Effector CD4-positive, alpha-beta T cell (primary cell): ENCODE data around the gene POLD4.

Experiments
- DNase-seq: peaks from one replicate; pipeline ENCODE4 v3.0.0-alpha.2; 2020

POLD4 gene

GRCh38 chr11:67387518-67387917 is 34.2 kb upstream of the POLD4 start:
- DNase-seq: no peak

DNA sequence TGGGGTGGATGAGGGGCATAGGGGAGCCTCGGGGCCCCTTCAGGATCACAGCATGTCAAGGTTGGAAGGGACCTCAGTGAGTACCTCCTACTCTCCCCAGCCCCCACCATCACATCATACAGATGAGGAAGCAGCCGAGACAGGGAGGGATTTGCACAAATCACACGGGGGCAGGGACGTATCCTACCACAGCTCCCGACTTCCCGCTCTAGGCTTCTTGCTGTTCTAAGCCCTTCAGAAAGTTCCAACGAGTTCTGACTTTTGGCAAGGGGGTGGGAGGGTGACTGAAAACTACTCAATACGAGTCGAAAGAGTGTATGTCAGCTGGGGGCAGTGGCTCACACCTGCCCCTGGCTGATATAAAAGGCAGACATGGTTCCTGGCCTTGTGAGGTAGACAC is 33.7 kb upstream of the POLD4 start:
- DNase-seq: no peak

GRCh38 chr11:67384851-67385366 is 31.6 kb upstream of the POLD4 start:
- DNase-seq: no peak

DNA sequence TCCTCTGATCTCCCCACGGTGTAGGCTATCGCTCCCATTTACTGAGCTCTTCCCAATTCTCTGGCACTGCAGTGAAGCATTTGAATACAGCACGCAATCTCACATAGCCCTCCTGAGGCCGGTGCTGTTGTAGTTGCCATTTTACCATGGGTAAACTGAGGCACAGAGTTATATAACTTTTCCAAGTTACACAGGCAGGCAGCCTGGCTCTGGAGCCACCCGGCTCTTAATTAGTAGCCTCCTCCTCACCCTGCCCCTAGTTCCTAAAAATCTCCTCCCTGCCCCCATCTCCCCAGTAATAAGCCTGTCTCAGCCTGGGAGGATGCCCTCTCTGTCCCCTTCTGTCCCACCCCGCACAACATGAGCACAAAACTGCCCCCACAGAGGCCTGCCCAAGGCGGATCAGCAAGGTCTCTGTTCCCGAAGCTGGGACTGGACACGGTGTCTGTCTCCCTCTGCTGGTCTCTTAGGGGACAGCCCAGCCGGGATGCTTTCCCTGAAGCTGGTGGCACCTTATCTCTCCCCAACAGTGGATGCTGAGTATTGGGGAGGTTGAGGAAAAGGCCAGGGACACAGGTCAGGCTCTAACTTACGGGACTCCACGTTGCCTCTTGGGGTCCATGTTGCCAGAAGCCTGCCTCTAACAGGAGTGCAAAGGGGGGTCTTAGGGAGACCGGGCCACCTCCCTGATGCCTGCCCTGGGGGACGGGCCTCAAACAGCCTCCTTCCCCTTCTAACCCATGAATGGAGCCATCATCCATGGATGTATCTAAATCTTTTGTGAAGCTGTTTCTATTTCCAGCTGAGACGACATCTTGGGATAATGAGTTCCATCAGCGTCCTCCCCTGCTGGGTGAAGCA is 29.2 kb upstream of the POLD4 start:
- DNase-seq: peak; percentile 82

DNA sequence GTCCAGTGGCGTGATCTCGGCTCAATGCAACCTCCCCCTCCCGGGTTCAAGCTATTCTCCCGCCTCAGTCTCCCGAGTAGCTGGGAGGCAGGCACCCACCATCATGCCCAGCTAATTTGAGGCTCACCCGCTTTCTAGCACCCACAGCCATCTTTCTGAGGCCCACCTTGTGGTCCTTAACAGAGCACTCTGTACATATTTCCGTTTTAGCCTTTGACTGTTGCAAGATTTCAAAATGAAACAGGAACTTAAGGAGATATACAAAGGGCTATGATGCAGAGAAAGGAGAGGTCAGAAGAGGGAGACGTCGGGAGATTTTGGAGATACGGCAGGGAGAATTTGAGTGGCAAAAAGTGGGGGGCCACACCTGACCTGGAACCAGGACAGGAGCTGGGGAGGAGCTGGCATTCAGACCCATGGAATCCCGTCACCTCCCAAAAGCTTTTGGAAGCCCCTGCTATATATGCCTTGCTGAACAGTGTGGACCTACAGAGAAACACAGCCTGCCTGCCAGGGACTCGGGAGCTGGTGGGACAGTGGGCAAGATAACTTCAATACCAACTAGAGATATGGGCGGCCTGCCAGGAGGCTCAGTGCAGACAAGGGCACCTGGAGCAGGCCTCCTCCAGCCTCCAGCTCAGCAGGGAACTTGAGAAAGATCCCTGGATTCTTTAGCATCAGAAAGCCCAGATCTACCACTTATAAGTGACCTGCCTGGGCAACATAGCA is 28.1 kb upstream of the POLD4 start:
- DNase-seq: no peak

DNA sequence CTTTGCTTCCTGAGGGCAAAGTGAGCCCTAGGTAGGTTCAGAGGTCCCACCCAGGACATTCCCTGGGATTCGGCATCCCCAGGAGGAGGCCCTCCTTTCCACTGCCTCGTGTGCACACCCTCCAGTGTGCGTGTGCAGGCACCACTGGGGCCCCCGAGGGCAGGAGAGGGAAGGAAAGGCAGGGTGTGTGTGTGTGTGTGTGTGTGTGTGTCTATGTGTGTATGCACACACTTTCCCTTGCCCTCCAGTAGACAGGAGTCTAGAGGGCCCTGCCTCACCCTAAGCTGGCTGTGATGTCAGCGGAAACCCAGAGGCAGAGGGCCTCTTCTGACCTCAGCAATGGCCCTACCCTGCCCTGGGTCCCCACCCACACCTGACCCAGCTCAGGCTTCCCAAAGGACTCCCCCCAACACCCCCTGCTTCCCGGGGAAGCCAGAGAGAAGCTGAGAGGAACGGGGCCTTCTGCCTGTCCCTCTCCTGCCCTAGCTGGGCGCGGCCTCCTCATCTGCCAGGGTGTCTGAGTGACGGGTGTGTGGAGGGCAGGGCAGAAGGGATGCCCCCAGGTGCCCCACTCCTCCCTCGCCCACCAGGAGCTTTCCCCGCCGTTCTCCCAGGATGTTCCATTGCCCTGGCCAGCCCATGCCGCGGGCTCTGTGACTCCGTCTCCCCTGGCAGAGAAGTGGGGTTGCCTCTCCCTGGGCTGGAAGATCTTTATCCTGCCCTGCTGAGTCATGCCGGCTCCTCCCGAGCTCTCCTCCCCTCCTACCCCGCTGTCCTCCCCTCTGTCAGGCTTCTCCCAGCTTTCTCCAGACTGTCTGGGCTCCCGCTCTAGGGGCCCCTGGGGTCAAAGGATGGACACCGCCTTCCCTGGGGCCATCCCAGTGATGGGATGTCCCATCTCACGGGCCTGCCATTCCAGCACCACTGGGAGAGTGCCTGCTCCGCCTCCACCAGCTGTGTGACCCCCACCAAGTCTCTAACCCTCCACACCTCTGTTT is 26.0 kb upstream of the POLD4 start:
- no peak for DNase-seq

DNA sequence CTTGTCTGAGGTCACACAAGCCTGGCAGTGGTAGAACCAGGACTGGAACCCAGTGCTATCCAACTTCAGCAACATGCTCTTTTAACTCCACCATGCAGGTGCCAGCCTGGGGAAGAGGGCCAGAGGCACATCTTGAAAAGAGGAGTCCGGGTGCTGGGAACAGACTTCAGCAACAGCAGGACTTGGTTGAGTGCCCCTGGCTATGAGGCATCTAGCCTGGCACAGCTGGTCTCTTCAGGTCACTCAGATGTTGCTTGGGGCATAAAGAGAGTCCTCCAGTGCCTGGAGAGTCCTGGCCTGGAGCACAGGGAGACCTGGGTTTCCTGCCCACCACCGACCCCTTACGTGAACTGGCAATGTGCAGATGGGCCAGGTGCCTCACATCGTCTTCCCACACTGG is 25.2 kb upstream of the POLD4 start:
- no peak for DNase-seq

- DNase-seq: no peak
Observed at GRCh38 chr11:67376873-67377808, 23.8 kb upstream of the POLD4 start.

DNA sequence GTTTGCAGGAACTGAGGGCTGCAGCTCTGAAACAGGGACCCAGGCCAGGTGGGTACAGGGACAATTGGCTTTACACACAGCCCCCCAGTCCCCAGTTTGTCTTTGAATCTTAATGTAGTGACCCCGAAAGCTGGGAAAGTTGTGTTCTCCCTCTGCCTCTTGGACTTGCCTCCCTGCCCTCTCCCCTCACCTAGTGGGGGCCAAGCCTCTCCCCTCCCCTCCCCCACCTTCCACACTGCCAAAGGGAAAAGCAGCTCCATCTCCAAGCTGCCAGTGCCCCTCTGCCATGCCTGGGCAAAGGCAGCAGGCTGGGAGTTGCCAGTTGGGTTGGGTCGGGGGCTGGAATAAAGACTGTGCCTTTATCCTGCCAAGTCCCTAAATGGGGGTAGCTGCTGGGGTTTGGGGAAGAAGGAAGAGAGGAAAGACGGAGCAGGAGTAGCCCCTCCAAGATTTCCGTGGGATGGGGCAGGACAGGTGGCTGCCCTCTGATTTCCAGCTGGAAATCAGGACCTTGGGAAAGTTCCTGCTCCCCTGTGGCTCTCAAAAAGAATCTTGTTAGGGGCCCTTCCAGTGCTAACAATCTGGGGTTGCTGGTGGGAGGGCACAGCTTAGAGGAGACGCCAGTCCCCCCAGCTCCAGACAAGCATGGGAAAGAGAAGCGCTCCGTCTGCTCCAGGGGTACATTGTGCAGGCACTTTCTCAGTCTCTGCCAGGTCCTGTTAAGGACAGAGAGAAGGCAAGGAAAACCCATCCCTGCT is 22.9 kb upstream of the POLD4 start:
- DNase-seq: no peak

DNA sequence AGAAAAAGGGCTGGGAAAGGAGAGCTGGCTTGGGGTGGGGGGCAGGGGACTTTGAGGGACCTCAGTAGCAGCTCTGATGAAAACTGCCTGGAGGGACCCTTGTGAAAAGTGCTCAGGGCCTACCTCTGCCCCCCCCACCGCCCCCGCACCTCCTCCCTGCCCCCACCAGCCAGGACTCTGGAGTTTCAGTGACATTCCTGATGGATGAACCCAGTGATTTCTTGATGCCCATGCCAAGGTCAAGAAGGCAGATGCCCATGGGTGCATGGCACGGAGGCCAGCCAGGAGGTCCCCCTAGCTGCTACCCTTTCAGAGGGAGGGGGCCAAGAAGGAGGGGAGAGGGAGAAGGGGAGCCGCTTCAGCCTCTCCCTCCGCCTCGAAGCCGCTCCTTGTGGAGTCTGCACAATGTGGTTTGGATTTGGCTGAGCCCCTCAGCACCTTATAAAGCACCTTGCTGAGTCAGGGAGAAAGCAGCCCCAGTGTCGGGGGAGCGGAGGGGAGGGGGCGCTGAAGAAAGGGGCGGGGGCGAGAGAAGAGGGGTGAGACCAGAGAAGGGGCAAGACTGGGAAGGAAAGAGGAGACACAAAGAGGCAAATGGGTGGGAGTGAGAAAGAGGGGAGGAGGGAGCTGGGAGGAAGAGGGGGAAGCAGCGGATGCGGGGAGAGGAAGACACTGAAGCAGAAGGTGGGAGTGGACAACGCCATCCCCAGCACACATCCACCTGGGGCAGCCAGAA is 22.1 kb upstream of the POLD4 start:
- DNase-seq: no peak

DNA sequence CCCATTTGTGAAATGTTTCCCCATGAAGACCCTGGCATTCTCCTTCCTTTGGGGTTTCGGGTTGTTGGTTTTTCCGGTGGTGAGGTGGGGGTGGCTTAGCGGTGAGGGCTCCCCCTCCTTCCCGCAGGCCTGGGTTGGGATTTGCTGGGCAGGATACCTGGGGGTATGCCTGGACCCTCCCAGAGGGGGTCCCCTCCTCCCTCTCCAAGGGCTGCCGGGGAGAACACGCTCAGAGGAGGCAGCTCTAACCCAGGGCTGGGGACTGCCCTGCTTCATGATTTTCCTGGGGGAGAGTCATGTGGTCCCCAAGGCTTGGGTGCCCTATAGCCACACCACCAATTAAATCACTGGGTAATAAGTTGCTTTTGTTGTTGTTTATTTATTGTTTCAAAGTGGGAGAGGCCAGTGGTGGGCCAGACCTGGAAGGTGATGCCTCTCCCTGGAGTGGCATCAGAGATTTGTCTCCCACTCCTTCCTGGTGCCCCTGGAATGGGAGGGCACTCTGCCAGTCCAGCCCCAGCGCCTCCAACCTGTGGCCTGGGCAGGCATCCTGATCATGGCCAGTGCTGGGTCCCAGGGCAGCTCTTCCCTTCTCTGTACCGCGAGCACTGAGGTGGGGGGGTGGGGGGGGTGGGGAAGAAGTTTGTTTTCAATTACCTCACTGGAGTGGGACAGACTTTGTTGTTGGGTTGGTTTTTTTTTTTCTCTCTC is 21.4 kb upstream of the POLD4 start:
- no peak for DNase-seq

- DNase-seq: peak; percentile 79
Observed at GRCh38 chr11:67373648-67374570, 20.6 kb upstream of the POLD4 start.

DNA sequence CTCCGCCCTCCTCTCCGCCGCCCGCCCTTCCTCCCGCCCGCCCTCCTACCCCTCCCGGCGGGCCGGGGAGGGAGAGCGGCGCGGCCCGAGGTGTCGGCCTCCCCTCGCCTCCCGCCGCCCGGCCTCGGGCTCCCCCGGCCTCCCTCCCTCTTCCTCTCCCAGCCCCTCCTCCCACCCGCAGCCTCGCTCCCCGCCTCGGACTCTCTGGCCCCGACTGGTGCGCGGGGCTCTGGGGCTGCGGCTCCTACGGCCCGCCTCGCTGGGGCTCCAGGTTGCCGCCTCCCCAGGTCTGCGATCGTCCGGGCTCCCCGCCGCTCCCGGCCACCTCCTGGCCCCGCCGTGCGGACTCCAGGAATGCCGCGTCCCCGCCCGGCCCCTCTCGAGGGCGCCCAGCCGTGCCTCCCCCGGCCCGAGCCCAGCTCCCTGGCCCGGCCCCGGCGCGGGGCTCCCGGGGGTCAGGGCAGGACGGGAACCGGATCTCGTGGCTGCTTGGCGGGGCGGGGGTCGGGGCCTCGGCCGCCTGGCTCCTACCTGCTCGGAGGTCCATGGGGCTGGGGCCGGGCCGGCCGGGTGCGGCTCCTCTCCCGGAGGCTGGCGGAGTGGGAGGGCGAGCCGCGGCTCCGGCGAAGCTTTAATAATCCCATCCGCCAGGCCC is 19.8 kb upstream of the POLD4 start, which contains the start of gene CLCF1:
Gene CLCF1 (minus strand): TSS at position 606 of the 655 bp plus-strand sequence. CDS start 59 bp downstream, at position 547.
- DNase-seq: no peak

GRCh38 chr11:67372321-67372992 is 19.1 kb upstream of the POLD4 start:
- DNase-seq: no peak

DNA sequence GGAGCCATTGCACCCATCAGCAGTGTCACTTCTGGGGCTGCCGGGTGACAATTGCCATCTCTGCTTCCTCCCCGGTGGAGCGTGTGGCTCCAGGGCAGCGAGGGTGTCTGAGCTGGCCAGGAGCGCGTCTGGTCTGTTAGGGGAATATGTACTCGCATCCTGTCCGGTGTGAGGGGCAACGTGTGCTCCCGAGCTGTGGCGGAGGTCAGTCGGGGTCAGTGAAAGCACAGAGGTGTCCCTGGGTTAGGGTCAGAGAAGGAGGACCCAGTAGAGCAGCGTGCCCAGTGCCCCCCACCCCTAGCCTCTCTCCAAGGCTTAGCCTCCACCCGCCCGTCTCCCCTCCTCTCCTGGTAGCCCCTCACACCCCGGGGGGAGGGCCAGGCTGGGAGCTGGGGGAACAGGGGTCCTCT is 18.6 kb upstream of the POLD4 start:
- no peak for DNase-seq

GRCh38 chr11:67371189-67371910 is 18.0 kb upstream of the POLD4 start:
- peak; percentile 28 for DNase-seq
